Measurements from ENCODE around the gene SLC7A14.

Gene SLC7A14

GRCh38 chr3:170426240-170426797 is 159.6 kb downstream of the SLC7A14 start:
- TF ChIP-seq TAF1 (IDR thresholded peaks at IDR 0.05; ENCODE audit: borderline replicate concordance, insufficient read depth, low read length) (no peak), SIN3A (IDR thresholded peaks at IDR 0.05; ENCODE audit: borderline replicate concordance, insufficient read depth, low read length) (no peak), POLR2AphosphoS5 (IDR thresholded peaks at IDR 0.05; ENCODE audit: low read depth, low read length) (no peak), FOXP2 (optimal IDR thresholded peaks at IDR 0.05; ENCODE audit: borderline replicate concordance, extremely low read depth, extremely low read length, insufficient read depth) (no peak)

- TF ChIP-seq, protein P1, sequence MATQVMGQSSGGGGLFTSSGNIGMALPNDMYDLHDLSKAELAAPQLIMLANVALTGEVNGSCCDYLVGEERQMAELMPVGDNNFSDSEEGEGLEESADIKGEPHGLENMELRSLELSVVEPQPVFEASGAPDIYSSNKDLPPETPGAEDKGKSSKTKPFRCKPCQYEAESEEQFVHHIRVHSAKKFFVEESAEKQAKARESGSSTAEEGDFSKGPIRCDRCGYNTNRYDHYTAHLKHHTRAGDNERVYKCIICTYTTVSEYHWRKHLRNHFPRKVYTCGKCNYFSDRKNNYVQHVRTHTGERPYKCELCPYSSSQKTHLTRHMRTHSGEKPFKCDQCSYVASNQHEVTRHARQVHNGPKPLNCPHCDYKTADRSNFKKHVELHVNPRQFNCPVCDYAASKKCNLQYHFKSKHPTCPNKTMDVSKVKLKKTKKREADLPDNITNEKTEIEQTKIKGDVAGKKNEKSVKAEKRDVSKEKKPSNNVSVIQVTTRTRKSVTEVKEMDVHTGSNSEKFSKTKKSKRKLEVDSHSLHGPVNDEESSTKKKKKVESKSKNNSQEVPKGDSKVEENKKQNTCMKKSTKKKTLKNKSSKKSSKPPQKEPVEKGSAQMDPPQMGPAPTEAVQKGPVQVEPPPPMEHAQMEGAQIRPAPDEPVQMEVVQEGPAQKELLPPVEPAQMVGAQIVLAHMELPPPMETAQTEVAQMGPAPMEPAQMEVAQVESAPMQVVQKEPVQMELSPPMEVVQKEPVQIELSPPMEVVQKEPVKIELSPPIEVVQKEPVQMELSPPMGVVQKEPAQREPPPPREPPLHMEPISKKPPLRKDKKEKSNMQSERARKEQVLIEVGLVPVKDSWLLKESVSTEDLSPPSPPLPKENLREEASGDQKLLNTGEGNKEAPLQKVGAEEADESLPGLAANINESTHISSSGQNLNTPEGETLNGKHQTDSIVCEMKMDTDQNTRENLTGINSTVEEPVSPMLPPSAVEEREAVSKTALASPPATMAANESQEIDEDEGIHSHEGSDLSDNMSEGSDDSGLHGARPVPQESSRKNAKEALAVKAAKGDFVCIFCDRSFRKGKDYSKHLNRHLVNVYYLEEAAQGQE (IDR thresholded peaks at IDR 0.05; ENCODE audit: insufficient read depth in 1 of 2, low read depth in 2 of 2, low read length in 2 of 2), result no peak
- TF ChIP-seq POLR2AphosphoS5 (IDR thresholded peaks at IDR 0.05; ENCODE audit: low read depth, low read length) (no peak), TAF1 (IDR thresholded peaks at IDR 0.05; ENCODE audit: borderline replicate concordance, insufficient read depth, low read length) (no peak), FOXP2 (optimal IDR thresholded peaks at IDR 0.05; ENCODE audit: borderline replicate concordance, extremely low read depth, extremely low read length, insufficient read depth) (no peak), SIN3A (IDR thresholded peaks at IDR 0.05; ENCODE audit: borderline replicate concordance, insufficient read depth, low read length) (no peak)
These were observed 160.2 kb downstream of the SLC7A14 start for GRCh38 chr3:170425491-170426239.

GRCh38 chr3:170424879-170425278 is 161.0 kb downstream of the SLC7A14 start:
- TF ChIP-seq POLR2AphosphoS5 (IDR thresholded peaks at IDR 0.05; ENCODE audit: low read depth, low read length) (no peak), FOXP2 (optimal IDR thresholded peaks at IDR 0.05; ENCODE audit: borderline replicate concordance, extremely low read depth, extremely low read length, insufficient read depth) (no peak), SIN3A (IDR thresholded peaks at IDR 0.05; ENCODE audit: borderline replicate concordance, insufficient read depth, low read length) (no peak), TAF1 (IDR thresholded peaks at IDR 0.05; ENCODE audit: borderline replicate concordance, insufficient read depth, low read length) (no peak)
- TF ChIP-seq, protein P1 (IDR thresholded peaks at IDR 0.05; ENCODE audit: insufficient read depth in 1 of 2, low read depth in 2 of 2, low read length in 2 of 2), result no peak

- TF ChIP-seq, protein P1 (IDR thresholded peaks at IDR 0.05; ENCODE audit: insufficient read depth in 1 of 2, low read depth in 2 of 2, low read length in 2 of 2), result no peak
These were observed 162.8 kb downstream of the SLC7A14 start for GRCh38 chr3:170423001-170423615.

- no peak for TF ChIP-seq TAF1 (IDR thresholded peaks at IDR 0.05; ENCODE audit: borderline replicate concordance, insufficient read depth, low read length)
- TF ChIP-seq POLR2AphosphoS5 (IDR thresholded peaks at IDR 0.05; ENCODE audit: low read depth, low read length), result no peak
- no peak for TF ChIP-seq SIN3A (IDR thresholded peaks at IDR 0.05; ENCODE audit: borderline replicate concordance, insufficient read depth, low read length)
- TF ChIP-seq, protein P1 (IDR thresholded peaks at IDR 0.05; ENCODE audit: insufficient read depth in 1 of 2, low read depth in 2 of 2, low read length in 2 of 2), result no peak
- no peak for TF ChIP-seq FOXP2 (optimal IDR thresholded peaks at IDR 0.05; ENCODE audit: borderline replicate concordance, extremely low read depth, extremely low read length, insufficient read depth)
These were observed 164.1 kb downstream of the SLC7A14 start for GRCh38 chr3:170421758-170422157.

Data from PFSK-1 (cell line).